ENCODE results near the gene FES.
"Not testable (repeated sequence)": the region's sequence is repeated elsewhere in the genome, so short reads cannot be mapped to it uniquely, and the experiment has no call there.

FES gene

DNA sequence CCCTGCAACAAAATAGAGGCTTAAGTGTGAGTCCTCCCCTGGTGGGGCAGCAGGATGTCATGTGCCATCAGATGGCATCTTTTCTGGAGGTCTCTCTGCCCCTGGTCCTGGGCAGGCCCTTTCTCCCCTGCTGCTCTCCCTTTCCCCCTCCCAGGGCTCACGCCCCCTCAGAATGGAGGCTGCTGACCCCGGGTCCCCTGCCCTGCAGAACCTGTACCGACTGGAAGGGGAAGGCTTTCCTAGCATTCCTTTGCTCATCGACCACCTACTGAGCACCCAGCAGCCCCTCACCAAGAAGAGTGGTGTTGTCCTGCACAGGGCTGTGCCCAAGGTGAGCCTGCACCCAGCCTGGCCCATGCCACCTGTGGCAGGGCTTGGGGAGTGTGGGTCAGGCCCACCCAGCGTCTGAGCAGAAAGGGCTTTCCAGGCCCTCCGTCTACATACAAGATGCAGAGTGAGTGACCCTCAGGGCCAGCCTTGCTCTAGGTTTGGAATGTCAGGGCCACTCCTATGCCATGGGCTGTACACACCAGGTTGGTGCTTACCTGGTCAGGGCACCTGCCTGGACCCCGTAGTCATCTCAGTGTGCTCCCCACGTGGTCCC is 7.1 kb downstream of the FES start:
- DNase-seq (ENCODE audit: low read depth in 2 of 2): no peak

DNA sequence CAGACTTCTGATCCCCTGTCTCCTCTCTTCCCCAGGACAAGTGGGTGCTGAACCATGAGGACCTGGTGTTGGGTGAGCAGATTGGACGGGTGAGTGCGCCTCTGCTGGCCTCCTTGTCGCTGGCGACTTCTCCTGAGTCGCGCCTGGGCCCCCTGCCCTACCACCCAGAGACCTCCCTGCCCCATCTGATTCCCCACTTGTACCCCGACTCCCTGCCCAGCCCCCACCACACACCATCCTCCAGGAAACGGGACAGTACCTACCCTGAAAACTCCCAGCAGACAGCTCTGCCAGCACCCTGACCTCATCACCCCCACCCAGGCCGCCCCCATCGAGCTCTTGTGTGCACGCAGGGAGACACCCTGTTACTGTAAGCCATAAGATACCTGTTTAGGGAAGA is 7.7 kb downstream of the FES start:
- no peak for DNase-seq (ENCODE audit: low read depth in 2 of 2)

GRCh38 chr15:90892498-90893174 is 8.3 kb downstream of the FES start:
- DNase-seq (ENCODE audit: low read depth in 2 of 2): no peak

- DNase-seq (ENCODE audit: low read depth in 2 of 2): no peak
Measured at GRCh38 chr15:90893175-90894090, 9.1 kb downstream of the FES start.

DNA sequence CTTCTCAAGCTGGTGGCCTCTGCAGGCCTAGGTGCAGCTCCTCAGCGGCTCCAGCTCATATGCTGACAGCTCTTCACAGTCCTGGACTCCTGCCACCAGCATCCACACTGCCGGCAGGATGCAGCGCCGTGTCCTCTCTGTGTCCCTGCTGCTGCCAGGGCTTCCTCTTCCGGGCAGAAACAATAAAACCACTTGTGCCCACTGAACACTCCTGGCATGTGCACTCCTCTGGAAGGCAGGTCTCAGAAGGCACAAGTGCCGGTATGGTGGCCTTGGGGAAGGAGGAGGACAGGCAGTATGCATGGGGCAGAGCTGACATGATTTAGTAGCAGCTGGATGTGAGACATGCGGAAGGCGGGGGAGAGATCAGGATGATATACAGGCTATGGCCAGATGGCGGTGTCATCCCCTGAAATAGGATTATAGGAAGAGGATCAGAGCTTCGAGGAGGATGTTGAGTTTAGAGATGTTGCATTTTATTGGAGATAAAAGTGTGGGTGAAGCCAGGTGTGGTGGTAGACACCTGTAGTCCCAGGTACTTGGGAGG is 11.3 kb downstream of the FES start:
- no peak for DNase-seq (ENCODE audit: low read depth in 2 of 2)

DNA sequence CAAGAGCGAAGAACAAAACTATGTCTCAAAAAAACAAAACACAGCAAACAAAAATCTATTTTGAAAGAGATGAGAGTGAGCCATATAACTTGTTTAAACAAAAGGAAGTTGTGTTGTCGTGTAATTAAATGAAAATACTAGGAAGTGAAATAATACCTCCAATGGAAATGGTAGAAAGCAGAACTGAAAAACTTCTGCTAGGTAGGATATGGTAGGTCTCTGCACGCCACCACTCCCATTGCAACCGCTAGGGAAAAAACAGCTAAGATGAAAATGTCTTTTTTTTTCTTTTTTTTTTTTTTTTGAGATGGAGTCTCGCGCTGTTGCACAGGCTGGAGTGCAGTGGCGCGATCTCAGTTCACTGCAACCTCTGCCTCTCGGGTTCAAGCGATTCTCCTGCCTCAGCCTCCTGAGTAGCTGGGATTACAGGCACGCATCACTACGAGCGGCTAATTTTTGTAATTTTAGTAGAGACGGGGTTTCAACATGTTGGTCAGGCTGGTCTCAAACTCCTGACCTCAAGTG is 12.9 kb downstream of the FES start:
- not testable (repeated sequence) for DNase-seq (ENCODE audit: low read depth in 2 of 2)

DNA sequence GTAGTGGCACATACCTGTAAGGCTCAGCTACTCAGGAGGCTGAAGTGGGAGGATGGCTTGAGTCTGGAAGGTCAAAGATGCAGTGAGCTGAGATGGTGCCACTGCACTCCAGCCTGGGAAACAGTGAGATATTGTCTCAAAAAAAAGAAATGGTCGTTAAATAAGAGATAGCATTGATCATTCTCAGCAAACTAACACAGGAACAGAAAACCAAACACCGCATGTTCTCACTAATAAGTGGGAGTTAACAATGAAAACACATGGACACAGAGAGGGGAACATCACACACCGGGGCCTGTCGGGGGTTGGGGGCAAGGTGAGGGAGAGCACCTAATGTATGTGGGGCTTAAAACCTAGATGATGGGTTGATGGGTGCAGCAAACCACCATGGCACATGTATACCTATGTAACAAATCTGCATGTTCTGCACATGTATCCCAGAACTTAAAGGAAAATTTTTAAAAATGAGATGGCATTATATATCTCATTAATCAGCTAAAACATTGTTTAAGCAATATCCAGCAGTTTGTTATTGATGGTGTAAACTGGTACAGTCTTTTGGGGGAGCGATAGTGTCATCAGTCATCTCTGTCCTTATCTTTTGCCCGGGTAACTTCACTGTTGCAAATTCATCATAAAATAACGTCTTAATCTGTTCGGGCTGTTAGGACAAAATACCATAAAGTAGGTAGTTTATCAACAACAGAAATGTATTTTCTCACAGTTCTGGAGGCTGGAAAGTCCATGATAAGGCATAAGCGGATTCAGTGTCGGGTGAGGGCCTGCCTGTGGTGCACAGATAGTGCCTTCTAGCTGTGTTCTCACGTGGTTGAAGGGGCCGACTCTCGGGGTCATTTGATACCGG is 17.1 kb downstream of the FES start:
- DNase-seq (ENCODE audit: low read depth in 2 of 2): no peak

- peak; percentile 33 to 51 for DNase-seq (ENCODE audit: low read depth in 2 of 2)
Measured at GRCh38 chr15:90902040-90902839, 17.9 kb downstream of the FES start.

- DNase-seq (ENCODE audit: low read depth in 2 of 2): peak; percentile 57 to 73
Measured at GRCh38 chr15:90902840-90903732, 18.8 kb downstream of the FES start, which contains the start of gene MAN2A2. MAN2A2 (plus strand) TSS chr15:90903302; CDS start chr15:90904208, 906 bp downstream.

- no peak for DNase-seq (ENCODE audit: low read depth in 2 of 2)
Measured at GRCh38 chr15:90903733-90904536, 19.6 kb downstream of the FES start.

DNA sequence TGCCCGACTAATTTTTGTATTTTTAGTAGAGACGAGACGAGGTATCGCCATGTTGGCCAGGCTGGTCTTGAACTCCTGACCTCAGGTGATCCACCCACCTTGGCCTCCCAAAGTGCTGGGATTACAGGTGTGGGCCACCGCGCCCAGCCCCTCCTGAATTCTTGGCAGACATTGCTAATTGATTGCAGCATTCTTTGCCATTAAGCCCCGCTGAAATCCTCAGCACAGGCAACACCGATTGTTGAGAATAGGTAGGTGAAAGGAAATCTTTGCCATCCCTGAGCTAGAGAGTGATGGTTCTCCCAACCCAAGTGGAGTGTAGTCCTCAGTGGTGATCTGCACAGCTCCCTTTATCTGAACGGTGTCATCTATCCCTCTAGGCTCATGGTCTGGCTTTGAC is 20.4 kb downstream of the FES start:
- no peak for DNase-seq (ENCODE audit: low read depth in 2 of 2)

DNA sequence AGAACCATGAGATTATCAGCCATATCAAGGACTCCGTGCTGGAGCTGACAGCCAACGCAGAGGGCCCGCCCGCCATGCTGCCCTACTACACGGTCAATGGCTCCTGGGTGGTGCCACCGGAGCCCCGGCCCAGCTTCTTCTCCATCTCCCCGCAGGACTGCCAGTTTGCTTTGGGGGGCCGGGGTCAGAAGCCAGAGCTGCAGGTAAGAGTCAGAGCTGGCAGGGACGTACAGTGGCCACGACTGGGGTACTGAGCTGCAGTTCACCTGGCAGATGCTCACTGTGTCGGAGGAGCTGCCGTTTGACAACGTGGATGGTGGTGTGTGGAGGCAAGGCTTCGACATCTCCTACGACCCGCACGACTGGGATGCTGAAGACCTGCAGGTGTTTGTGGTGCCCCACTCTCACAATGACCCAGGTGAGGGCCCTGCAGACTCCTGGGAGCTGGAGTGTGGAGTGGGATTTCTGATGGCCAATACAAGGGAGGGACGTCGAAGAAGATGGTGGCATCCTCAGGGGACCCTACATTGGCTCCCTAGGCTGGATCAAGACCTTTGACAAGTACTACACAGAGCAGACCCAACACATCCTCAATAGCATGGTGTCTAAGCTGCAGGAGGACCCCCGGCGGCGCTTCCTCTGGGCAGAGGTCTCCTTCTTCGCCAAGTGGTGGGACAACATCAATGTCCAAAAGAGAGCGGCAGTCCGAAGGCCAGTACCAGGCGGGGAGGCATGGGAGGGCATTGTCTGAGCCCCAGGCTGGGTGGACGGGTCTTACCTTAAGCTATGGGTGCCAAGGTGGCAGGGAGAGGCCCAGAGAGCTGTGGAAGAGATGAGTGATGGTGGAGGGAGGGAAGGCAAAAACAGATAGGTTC is 21.2 kb downstream of the FES start:
- DNase-seq (ENCODE audit: low read depth in 2 of 2): no peak

DNA sequence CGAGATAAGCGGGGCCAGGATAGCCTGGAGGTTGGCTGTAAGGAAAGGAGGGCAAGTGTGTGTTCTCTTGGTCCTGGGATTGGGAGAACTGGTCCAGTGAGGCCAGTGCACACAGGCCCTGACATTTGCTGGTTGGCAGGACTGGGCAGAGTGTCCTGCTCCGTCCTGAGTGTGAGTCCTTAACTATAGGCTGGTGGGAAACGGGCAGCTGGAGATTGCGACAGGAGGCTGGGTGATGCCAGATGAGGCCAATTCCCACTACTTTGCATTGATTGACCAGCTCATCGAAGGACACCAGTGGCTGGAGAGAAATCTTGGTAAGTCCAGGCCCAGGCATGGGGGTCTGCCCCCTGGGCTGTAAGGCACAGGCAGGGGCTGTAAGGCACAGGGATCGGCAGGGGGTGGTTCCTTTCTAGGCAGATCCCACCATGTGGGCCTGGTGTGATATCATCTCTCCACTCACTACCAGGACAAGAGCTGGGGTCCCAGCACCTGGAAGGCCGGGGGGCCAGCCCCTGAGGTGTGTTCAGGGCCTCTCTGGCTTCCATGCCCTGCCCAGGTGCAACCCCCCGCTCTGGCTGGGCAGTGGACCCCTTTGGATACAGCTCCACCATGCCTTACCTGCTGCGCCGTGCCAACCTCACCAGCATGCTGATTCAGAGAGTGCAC is 22.0 kb downstream of the FES start:
- DNase-seq (ENCODE audit: low read depth in 2 of 2): no peak

DNA sequence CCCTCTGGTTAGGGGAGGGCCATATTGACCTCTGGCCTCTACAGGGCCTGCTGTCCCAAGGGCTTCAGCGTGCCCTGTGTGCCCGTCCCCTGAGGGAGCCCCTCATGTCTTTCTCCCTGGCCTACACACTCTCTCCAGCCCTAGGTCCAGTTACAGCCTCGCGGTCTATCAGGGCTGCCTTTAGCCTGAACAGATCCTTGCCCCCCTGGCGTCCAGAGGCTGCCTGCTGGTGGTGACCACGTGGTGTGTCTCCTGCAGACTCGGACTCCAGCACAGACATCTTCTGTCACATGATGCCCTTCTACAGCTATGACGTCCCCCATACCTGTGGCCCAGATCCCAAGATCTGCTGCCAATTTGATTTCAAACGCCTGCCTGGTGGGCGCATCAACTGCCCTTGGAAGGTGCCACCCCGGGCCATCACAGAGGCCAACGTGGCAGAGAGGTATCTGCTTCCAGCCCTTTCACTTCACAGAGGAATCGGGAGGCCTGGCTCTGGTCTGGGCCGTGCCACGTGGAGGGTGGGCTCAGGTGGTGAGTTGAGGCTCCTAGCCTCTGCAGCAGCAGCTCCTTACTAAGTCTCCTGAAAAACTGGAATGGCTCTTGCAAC is 22.9 kb downstream of the FES start:
- DNase-seq (ENCODE audit: low read depth in 2 of 2): no peak

DNA sequence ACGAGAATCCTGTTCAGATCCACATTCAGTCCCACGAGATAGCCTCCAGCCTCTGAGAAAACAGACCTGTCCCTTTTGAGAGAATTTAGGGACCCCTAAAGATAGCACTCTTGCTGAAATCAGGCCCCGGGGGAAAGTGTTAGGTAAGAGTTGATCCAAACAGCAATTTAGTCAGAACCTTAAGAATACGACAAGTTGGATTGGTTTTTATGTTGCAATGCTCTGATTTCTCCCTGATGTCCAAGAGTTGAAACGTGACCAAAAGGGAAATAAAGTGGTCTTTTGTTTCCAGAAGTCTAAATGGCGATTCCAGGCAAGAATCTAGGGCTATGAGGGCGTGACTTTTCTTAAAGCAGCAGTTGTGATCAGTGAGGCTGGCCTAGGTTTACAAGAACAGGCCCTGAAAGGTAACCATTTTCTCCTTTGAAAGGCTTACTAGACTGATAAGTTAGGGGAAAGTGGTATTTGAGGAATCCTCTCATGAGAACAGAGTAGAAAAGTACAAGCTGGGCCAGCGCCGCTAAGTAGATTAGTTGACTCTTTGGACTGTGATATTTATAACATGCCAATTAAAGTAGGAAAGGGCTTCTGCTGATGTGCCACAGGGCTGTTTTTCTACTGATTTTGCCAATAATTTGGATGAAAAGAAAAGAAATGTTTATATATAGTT is 23.7 kb downstream of the FES start:
- DNase-seq (ENCODE audit: low read depth in 2 of 2): no peak

- DNase-seq (ENCODE audit: low read depth in 2 of 2): not testable (repeated sequence)
Measured at GRCh38 chr15:90909449-90909848, 25.1 kb downstream of the FES start.
